Measurements from ENCODE around the gene CFAP99.

The CFAP99 gene

GRCh38 chr4:2461246-2461960 is 42.6 kb downstream of the CFAP99 start:
- TF ChIP-seq EZH2phosphoT487 (IDR thresholded peaks at IDR 0.05; ENCODE audit: borderline replicate concordance, low read length), result no peak
- no peak for TF ChIP-seq CTCF (IDR thresholded peaks at IDR 0.05; ENCODE audit: low read depth, low read length, poor library complexity, severe bottlenecking)
- H3K27ac ChIP-seq (ENCODE audit: low read depth, low read length), result no peak overlapping the region
- no peaks in the 10 kb centered on the region for H3K36me3 ChIP-seq (ENCODE audit: control insufficient read depth, low read length)
- peaks cover 3% of the 10 kb centered on the region; the same call in 1 of the 2 replicates for H3F3A ChIP-seq (ENCODE audit: control insufficient read depth, insufficient read depth)
- no peak overlapping the region for H3K4me3 ChIP-seq (ENCODE audit: low read length)
- no peaks in the 10 kb centered on the region for H3K79me2 ChIP-seq (ENCODE audit: control insufficient read depth, low read length)
- H4K20me1 ChIP-seq (ENCODE audit: control insufficient read depth, insufficient read depth, low read depth, low read length), result peaks cover 3% of the 10 kb centered on the region; the same call in 1 of the 2 replicates
- H3K27me3 ChIP-seq (ENCODE audit: control insufficient read depth, low read length), result peaks cover 19% of the 10 kb centered on the region
- peaks cover 9% of the 10 kb centered on the region for H3K4me1 ChIP-seq (ENCODE audit: control insufficient read depth, low read length)
- H3K9me3 ChIP-seq (ENCODE audit: control insufficient read depth, insufficient read depth, low read length), result no peaks in the 10 kb centered on the region
- H3K4me2 ChIP-seq (ENCODE audit: low read length), result no peak overlapping the region
- H3K9me2 ChIP-seq (replicated peaks; ENCODE audit: control insufficient read depth, low read length), result no peaks in the 10 kb centered on the region

- Histone ChIP-seq H3K79me2 (ENCODE audit: control insufficient read depth, low read length) (peaks cover 3% of the 10 kb centered on the region; the same call in 1 of the 2 replicates), H3K4me2 (ENCODE audit: low read length) (peak overlapping the region; percentile 70), H3K27ac (ENCODE audit: low read depth, low read length) (no peak overlapping the region), H3K27me3 (ENCODE audit: control insufficient read depth, low read length) (peaks cover 19% of the 10 kb centered on the region), H3K9me2 (replicated peaks; ENCODE audit: control insufficient read depth, low read length) (no peaks in the 10 kb centered on the region), H3K9me3 (ENCODE audit: control insufficient read depth, insufficient read depth, low read length) (no peaks in the 10 kb centered on the region), H3K36me3 (ENCODE audit: control insufficient read depth, low read length) (no peaks in the 10 kb centered on the region), H4K20me1 (ENCODE audit: control insufficient read depth, insufficient read depth, low read depth, low read length) (peaks cover 3% of the 10 kb centered on the region; the same call in 1 of the 2 replicates), H3F3A (ENCODE audit: control insufficient read depth, insufficient read depth) (peaks cover 3% of the 10 kb centered on the region; the same call in 1 of the 2 replicates), H3K4me3 (ENCODE audit: low read length) (peak overlapping the region; percentile 60), H3K4me1 (ENCODE audit: control insufficient read depth, low read length) (peaks cover 9% of the 10 kb centered on the region)
- peak; percentile 36 for TF ChIP-seq CTCF (IDR thresholded peaks at IDR 0.05; ENCODE audit: low read depth, low read length, poor library complexity, severe bottlenecking)
- no peak for TF ChIP-seq EZH2phosphoT487 (IDR thresholded peaks at IDR 0.05; ENCODE audit: borderline replicate concordance, low read length)
Observed at GRCh38 chr4:2462218-2462991, 43.6 kb downstream of the CFAP99 start.

GRCh38 chr4:2462992-2463762 is 44.4 kb downstream of the CFAP99 start:
- Histone ChIP-seq H3K27me3 (ENCODE audit: control insufficient read depth, low read length) (peaks cover 19% of the 10 kb centered on the region), H3K4me3 (ENCODE audit: low read length) (peak overlapping the region; percentile 60), H3K4me1 (ENCODE audit: control insufficient read depth, low read length) (peaks cover 14% of the 10 kb centered on the region), H3F3A (ENCODE audit: control insufficient read depth, insufficient read depth) (peaks cover 3% of the 10 kb centered on the region; the same call in 1 of the 2 replicates), H3K79me2 (ENCODE audit: control insufficient read depth, low read length) (peaks cover 11% of the 10 kb centered on the region), H3K27ac (ENCODE audit: low read depth, low read length) (no peak overlapping the region), H3K4me2 (ENCODE audit: low read length) (peak overlapping the region; percentile 70), H4K20me1 (ENCODE audit: control insufficient read depth, insufficient read depth, low read depth, low read length) (peaks cover 3% of the 10 kb centered on the region; the same call in 1 of the 2 replicates), H3K36me3 (ENCODE audit: control insufficient read depth, low read length) (no peaks in the 10 kb centered on the region), H3K9me3 (ENCODE audit: control insufficient read depth, insufficient read depth, low read length) (no peaks in the 10 kb centered on the region), H3K9me2 (replicated peaks; ENCODE audit: control insufficient read depth, low read length) (no peaks in the 10 kb centered on the region)
- TF ChIP-seq EZH2phosphoT487 (IDR thresholded peaks at IDR 0.05; ENCODE audit: borderline replicate concordance, low read length), result no peak
- TF ChIP-seq CTCF (IDR thresholded peaks at IDR 0.05; ENCODE audit: low read depth, low read length, poor library complexity, severe bottlenecking), result peak; percentile 4
